Activated T-helper 17 cell treated with anti-CD3 and anti-CD28 coated beads, Interleukin-2, amount 50 U/mL, for 72 hours (primary cell): Measurements from ENCODE around the gene ACSL3. TPM values are rescaled to one million over a fixed set of nuclear protein-coding genes. Genes with fewer than 3 reads are reported as not detected.
A peak's percentile ranks its signal among the peaks of the same experiment; 100 is the strongest.

Source experiments
- ATAC-seq: fragments of 150-1000 bp; cut with Tn5 transposase; replicated peaks from 2 replicates; pipeline ENCODE4 v1.10.0; 2021; ENCODE audit warnings: mild to moderate bottlenecking, moderate library complexity
- H3K27ac Mint-ChIP-seq: one replicate; pipeline ENCODE4 v1.8.0; 2022; ENCODE audit warnings: mixed read lengths
- H3K27me3 Mint-ChIP-seq: one replicate; pipeline ENCODE4 v1.8.0; 2022; ENCODE audit warnings: mixed read lengths
- H3K36me3 Mint-ChIP-seq: one replicate; pipeline ENCODE4 v1.8.0; 2022; ENCODE audit warnings: low read depth, mild to moderate bottlenecking, mixed read lengths
- H3K4me1 Mint-ChIP-seq: one replicate; pipeline ENCODE4 v1.8.0; 2022; ENCODE audit warnings: mixed read lengths
- H3K4me3 Mint-ChIP-seq: one replicate; pipeline ENCODE4 v1.8.0; 2022; ENCODE audit warnings: mild to moderate bottlenecking, mixed read lengths
- H3K9me3 Mint-ChIP-seq: one replicate; pipeline ENCODE4 v1.8.0; 2022; ENCODE audit warnings: mixed read lengths
- total RNA-seq, 2 donors: library from RNA; stranded (reverse); gene quantifications; one replicate each; pipeline ENCODE4 v1.2.3, GENCODE V29; 2022

The ACSL3 gene
- total RNA-seq, 2 donors from 2014 or later, result 12.9 to 32.6 TPM

- H3K9me3 Mint-ChIP-seq, result no peaks in the 10 kb centered on the region
- no peak overlapping the region for H3K4me3 Mint-ChIP-seq
- no peak for ATAC-seq
- no peak overlapping the region for H3K27ac Mint-ChIP-seq
- H3K36me3 Mint-ChIP-seq, result peaks cover 67% of the 10 kb centered on the region
- no peaks in the 10 kb centered on the region for H3K27me3 Mint-ChIP-seq
- no peaks in the 10 kb centered on the region for H3K4me1 Mint-ChIP-seq
These were observed 66.8 kb downstream of the ACSL3 start for GRCh38 chr2:222927600-222927999.

GRCh38 chr2:222928335-222928734 lies 67.5 kb downstream of the ACSL3 start:
- H3K27ac Mint-ChIP-seq, result no peak overlapping the region

GRCh38 chr2:222930862-222931261 lies 70.0 kb downstream of the ACSL3 start:
- H3K4me1 Mint-ChIP-seq, result no peaks in the 10 kb centered on the region
- no peak overlapping the region for H3K27ac Mint-ChIP-seq
- H3K27me3 Mint-ChIP-seq, result no peaks in the 10 kb centered on the region
- no peaks in the 10 kb centered on the region for H3K9me3 Mint-ChIP-seq
- peaks cover 66% of the 10 kb centered on the region for H3K36me3 Mint-ChIP-seq
- H3K4me3 Mint-ChIP-seq, result no peak overlapping the region
- ATAC-seq, result no peak

More at GRCh38 chr2:222928335-222928734, 67.5 kb downstream of the ACSL3 start:
- Mint-ChIP-seq H3K4me3 (no peak overlapping the region), H3K4me1 (no peaks in the 10 kb centered on the region), H3K27me3 (no peaks in the 10 kb centered on the region), H3K36me3 (peaks cover 66% of the 10 kb centered on the region), H3K9me3 (no peaks in the 10 kb centered on the region)
- no peak for ATAC-seq

- Mint-ChIP-seq H3K27ac (no peak overlapping the region), H3K27me3 (no peaks in the 10 kb centered on the region), H3K36me3 (peaks cover 73% of the 10 kb centered on the region), H3K4me3 (no peak overlapping the region), H3K4me1 (no peaks in the 10 kb centered on the region), H3K9me3 (no peaks in the 10 kb centered on the region)
- ATAC-seq, result no peak
These were observed 70.8 kb downstream of the ACSL3 start for GRCh38 chr2:222931659-222932058.

GRCh38 chr2:222933458-222933857 lies 72.6 kb downstream of the ACSL3 start:
- no peak overlapping the region for H3K4me3 Mint-ChIP-seq
- H3K27me3 Mint-ChIP-seq, result no peaks in the 10 kb centered on the region
- no peak for ATAC-seq
- H3K9me3 Mint-ChIP-seq, result peaks cover 8% of the 10 kb centered on the region
- H3K36me3 Mint-ChIP-seq, result peaks cover 74% of the 10 kb centered on the region
- H3K27ac Mint-ChIP-seq, result no peak overlapping the region
- H3K4me1 Mint-ChIP-seq, result no peaks in the 10 kb centered on the region

- peaks cover 8% of the 10 kb centered on the region for H3K9me3 Mint-ChIP-seq
- ATAC-seq, result no peak
- H3K4me3 Mint-ChIP-seq, result no peak overlapping the region
- peaks cover 70% of the 10 kb centered on the region for H3K36me3 Mint-ChIP-seq
- H3K27me3 Mint-ChIP-seq, result no peaks in the 10 kb centered on the region
- no peaks in the 10 kb centered on the region for H3K4me1 Mint-ChIP-seq
- no peak overlapping the region for H3K27ac Mint-ChIP-seq
These were observed 75.0 kb downstream of the ACSL3 start for GRCh38 chr2:222935688-222936298.

DNA sequence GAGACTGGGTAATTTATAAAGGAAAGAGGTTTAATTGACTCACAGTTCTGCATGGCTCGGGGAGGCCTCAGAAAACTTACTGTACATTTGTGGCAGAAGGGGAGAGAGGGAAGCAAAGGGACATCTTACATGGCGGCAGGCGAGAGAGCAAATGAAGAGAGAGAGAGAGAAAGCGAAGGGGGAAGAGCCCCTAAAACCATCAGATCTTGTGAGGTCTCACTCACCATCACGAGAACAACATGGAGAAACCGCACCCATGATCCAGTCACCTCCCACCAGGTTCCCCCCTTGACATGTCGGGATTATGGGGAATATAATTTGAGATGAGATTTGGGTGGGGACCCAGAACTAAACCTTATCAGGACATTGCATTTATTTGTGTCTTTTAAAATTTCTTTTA lies 75.9 kb downstream of the ACSL3 start:
- Mint-ChIP-seq H3K4me1 (no peaks in the 10 kb centered on the region), H3K4me3 (no peak overlapping the region), H3K36me3 (peaks cover 67% of the 10 kb centered on the region), H3K27ac (no peak overlapping the region), H3K9me3 (peaks cover 8% of the 10 kb centered on the region), H3K27me3 (no peaks in the 10 kb centered on the region)
- no peak for ATAC-seq

- no peaks in the 10 kb centered on the region for H3K27me3 Mint-ChIP-seq
- peaks cover 58% of the 10 kb centered on the region for H3K36me3 Mint-ChIP-seq
- no peaks in the 10 kb centered on the region for H3K4me1 Mint-ChIP-seq
- peaks cover 8% of the 10 kb centered on the region for H3K9me3 Mint-ChIP-seq
- no peak overlapping the region for H3K4me3 Mint-ChIP-seq
- H3K27ac Mint-ChIP-seq, result no peak overlapping the region
- ATAC-seq, result no peak
These were observed 77.5 kb downstream of the ACSL3 start for GRCh38 chr2:222938327-222938726.

DNA sequence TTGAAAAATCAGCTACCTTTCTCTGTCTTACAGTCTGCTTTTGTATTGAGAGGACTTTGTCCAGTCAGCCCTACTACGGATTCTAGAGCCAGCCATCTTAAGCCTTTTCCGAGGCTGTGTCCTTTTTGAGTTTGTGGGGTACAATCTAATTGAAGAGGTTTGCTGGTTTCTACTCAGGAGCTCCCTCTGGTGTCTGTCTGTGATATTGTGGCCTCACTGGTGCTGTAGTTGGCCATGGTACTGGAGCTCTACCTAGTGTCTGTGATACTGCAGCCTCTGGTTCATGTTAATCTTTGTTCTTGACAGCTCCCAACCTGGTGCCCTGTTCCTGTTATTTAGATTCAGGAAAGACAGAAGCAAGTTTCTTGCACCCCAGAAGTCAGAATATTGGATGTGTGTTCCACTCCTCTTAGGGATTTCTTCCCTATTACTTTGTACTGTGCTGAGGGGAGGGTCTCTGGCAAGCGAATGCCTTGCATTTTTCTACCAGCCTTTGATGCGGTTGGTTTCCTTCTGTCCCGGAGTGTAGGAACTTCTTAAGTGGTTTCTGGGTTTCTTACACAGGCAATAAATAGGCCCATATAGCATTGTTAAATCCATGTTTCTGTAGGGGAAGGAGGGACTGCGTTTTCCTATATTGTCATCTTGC lies 78.5 kb downstream of the ACSL3 start:
- Mint-ChIP-seq H3K4me3 (no peak overlapping the region), H3K9me3 (peaks cover 8% of the 10 kb centered on the region), H3K27me3 (no peaks in the 10 kb centered on the region), H3K27ac (no peak overlapping the region), H3K4me1 (no peaks in the 10 kb centered on the region), H3K36me3 (peaks cover 51% of the 10 kb centered on the region)
- peak; percentile 81 for ATAC-seq

DNA sequence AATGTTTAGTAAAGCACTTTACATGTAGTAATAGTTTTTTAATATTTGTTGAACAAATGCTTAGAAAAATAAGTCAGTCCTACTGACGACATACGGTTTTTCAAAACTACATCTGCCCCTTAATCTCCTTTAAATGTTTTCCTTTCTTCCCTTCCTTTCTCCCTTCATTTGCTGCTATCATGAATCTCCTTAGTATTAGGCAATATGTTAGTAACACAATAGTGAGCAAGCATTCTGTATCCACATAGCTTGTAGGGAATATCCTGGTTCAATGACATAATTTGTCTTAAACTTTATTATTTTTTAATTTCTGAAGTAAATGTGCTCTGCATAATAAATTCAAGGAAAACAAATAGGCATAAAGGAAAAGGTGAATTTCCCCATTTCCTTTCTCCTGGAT lies 79.1 kb downstream of the ACSL3 start:
- Mint-ChIP-seq H3K27me3 (no peaks in the 10 kb centered on the region), H3K36me3 (peaks cover 45% of the 10 kb centered on the region), H3K4me1 (no peaks in the 10 kb centered on the region), H3K27ac (no peak overlapping the region), H3K4me3 (no peak overlapping the region), H3K9me3 (peaks cover 8% of the 10 kb centered on the region)
- ATAC-seq, result no peak

DNA sequence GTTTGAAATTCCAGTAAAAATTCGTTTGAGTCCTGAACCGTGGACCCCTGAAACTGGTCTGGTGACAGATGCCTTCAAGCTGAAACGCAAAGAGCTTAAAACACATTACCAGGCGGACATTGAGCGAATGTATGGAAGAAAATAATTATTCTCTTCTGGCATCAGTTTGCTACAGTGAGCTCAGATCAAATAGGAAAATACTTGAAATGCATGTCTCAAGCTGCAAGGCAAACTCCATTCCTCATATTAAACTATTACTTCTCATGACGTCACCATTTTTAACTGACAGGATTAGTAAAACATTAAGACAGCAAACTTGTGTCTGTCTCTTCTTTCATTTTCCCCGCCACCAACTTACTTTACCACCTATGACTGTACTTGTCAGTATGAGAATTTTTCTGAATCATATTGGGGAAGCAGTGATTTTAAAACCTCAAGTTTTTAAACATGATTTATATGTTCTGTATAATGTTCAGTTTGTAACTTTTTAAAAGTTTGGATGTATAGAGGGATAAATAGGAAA lies 80.7 kb downstream of the ACSL3 start:
- Mint-ChIP-seq H3K9me3 (peaks cover 8% of the 10 kb centered on the region), H3K36me3 (peaks cover 31% of the 10 kb centered on the region), H3K27me3 (no peaks in the 10 kb centered on the region), H3K27ac (no peak overlapping the region), H3K4me1 (no peaks in the 10 kb centered on the region), H3K4me3 (no peak overlapping the region)
- ATAC-seq, result no peak

- no peak for ATAC-seq
- Mint-ChIP-seq H3K27ac (no peak overlapping the region), H3K36me3 (peaks cover 21% of the 10 kb centered on the region), H3K9me3 (peaks cover 4% of the 10 kb centered on the region), H3K4me3 (no peak overlapping the region), H3K27me3 (no peaks in the 10 kb centered on the region), H3K4me1 (no peaks in the 10 kb centered on the region)
These were observed 81.7 kb downstream of the ACSL3 start for GRCh38 chr2:222942561-222942960.

DNA sequence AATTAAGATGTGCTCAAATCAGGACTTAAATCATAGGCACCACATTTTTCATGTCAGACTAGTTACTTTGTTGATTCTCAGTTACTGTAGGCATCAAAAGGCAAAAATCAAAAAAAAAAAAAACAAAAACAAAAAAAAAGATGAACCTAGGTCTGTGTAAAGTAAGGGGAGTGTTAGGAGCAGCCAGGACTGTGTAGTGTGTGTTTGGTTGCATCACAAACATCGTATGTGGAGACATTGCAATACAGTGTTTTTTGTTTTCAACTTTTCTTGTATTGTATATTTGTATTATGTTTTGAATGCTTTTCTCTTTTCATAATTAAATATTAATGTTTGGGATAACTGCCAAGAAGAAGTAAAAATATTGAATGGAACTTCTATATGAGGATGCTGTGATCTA lies 82.1 kb downstream of the ACSL3 start:
- H3K36me3 Mint-ChIP-seq, result peaks cover 17% of the 10 kb centered on the region
- no peak overlapping the region for H3K4me3 Mint-ChIP-seq
- H3K9me3 Mint-ChIP-seq, result no peaks in the 10 kb centered on the region
- no peaks in the 10 kb centered on the region for H3K4me1 Mint-ChIP-seq
- H3K27ac Mint-ChIP-seq, result no peak overlapping the region
- H3K27me3 Mint-ChIP-seq, result no peaks in the 10 kb centered on the region
- ATAC-seq, result no peak

- peaks cover 15% of the 10 kb centered on the region for H3K36me3 Mint-ChIP-seq
- no peak overlapping the region for H3K27ac Mint-ChIP-seq
- no peaks in the 10 kb centered on the region for H3K4me1 Mint-ChIP-seq
- ATAC-seq, result no peak
- H3K27me3 Mint-ChIP-seq, result no peaks in the 10 kb centered on the region
- H3K9me3 Mint-ChIP-seq, result no peaks in the 10 kb centered on the region
- H3K4me3 Mint-ChIP-seq, result no peak overlapping the region
These were observed 83.0 kb downstream of the ACSL3 start for GRCh38 chr2:222943820-222944219.

GRCh38 chr2:222944552-222944951 lies 83.7 kb downstream of the ACSL3 start:
- H3K36me3 Mint-ChIP-seq, result peaks cover 9% of the 10 kb centered on the region
- H3K9me3 Mint-ChIP-seq, result no peaks in the 10 kb centered on the region
- H3K4me1 Mint-ChIP-seq, result no peaks in the 10 kb centered on the region
- ATAC-seq, result no peak
- no peak overlapping the region for H3K27ac Mint-ChIP-seq
- no peaks in the 10 kb centered on the region for H3K27me3 Mint-ChIP-seq
- H3K4me3 Mint-ChIP-seq, result no peak overlapping the region
